Skin epidermis (tissue), 12 donors: ENCODE results near the gene RIPOR2.
"Not testable (repeated sequence)": the region's sequence is repeated elsewhere in the genome, so short reads cannot be mapped to it uniquely, and the experiment has no call there.

Experiments
- H3K27ac ChIP-seq, 21 experiments: fragments of 200-600 bp; sonication (generic) in 11 of 21; one replicate each; pipeline ENCODE4 v1.5.0; 2020; ENCODE audit warnings: mild to moderate bottlenecking in 3 of 21, inconsistent platforms in 2 of 21, moderate library complexity in 2 of 21
- H3K4me3 ChIP-seq, 7 experiments: fragments of 200-600 bp; sonication (generic) in 2 of 7; one replicate each; pipeline ENCODE4 v1.5.0; 2020; ENCODE audit warnings: inconsistent platforms in 2 of 7, mild to moderate bottlenecking in 2 of 7, moderate library complexity in 1 of 7

RIPOR2 gene

GRCh38 chr6:24960991-24961475 is 25.3 kb upstream of the RIPOR2 start:
- H3K27ac ChIP-seq = peak overlapping the region in 2 of 21 experiments; percentile 34 to 46
- no peak overlapping the region for H3K4me3 ChIP-seq

GRCh38 chr6:24959319-24959718 is 23.6 kb upstream of the RIPOR2 start:
- Histone ChIP-seq H3K27ac (no peak overlapping the region), H3K4me3 (no peak overlapping the region)

GRCh38 chr6:24957199-24957598 is 21.4 kb upstream of the RIPOR2 start:
- H3K27ac ChIP-seq = peak overlapping the region in 1 of 21 experiments; percentile 32

GRCh38 chr6:24953726-24954125 is 18.0 kb upstream of the RIPOR2 start:
- peak overlapping the region in 3 of 21 experiments; percentile 59 to 82 (median 78) for H3K27ac ChIP-seq
- H3K4me3 ChIP-seq = no peak overlapping the region

More at GRCh38 chr6:24957199-24957598, 21.4 kb upstream of the RIPOR2 start:
- no peak overlapping the region for H3K4me3 ChIP-seq

GRCh38 chr6:24951811-24952299 is 16.1 kb upstream of the RIPOR2 start:
- Histone ChIP-seq H3K4me3 (no peak overlapping the region), H3K27ac (peak overlapping the region in 7 of 21 experiments; percentile 39 to 82 (median 70))

GRCh38 chr6:24950218-24950941 is 14.6 kb upstream of the RIPOR2 start:
- Histone ChIP-seq H3K4me3 (no peak overlapping the region), H3K27ac (peak overlapping the region in 8 of 21 experiments; percentile 39 to 82 (median 69))

- Histone ChIP-seq H3K4me3 (no peak overlapping the region), H3K27ac (peak overlapping the region in 7 of 21 experiments; percentile 39 to 82 (median 73))
Measured at GRCh38 chr6:24949020-24949569, 13.3 kb upstream of the RIPOR2 start.

GRCh38 chr6:24948261-24948660 is 12.5 kb upstream of the RIPOR2 start:
- not testable (repeated sequence) for H3K4me3 ChIP-seq
- H3K27ac ChIP-seq = peak overlapping the region in 4 of 21 experiments; percentile 73 to 82 (median 78)

- Histone ChIP-seq H3K27ac (no peak overlapping the region), H3K4me3 (no peak overlapping the region)
Measured at GRCh38 chr6:24947636-24948035, 11.9 kb upstream of the RIPOR2 start.

GRCh38 chr6:24945054-24945453 is 9.3 kb upstream of the RIPOR2 start:
- no peak overlapping the region for H3K4me3 ChIP-seq
- no peak overlapping the region for H3K27ac ChIP-seq

GRCh38 chr6:24943774-24944173 is 8.0 kb upstream of the RIPOR2 start:
- Histone ChIP-seq H3K4me3 (no peak overlapping the region), H3K27ac (no peak overlapping the region)

GRCh38 chr6:24940311-24940917 is 4.7 kb upstream of the RIPOR2 start:
- no peak overlapping the region for H3K4me3 ChIP-seq
- peak overlapping the region in 4 of 21 experiments; percentile 6 to 59 (median 42) for H3K27ac ChIP-seq

GRCh38 chr6:24936641-24937317 is 1.0 kb upstream of the RIPOR2 start:
- H3K4me3 ChIP-seq = no peak overlapping the region
- H3K27ac ChIP-seq = peak overlapping the region in 8 of 21 experiments; percentile 2 to 84 (median 76)

GRCh38 chr6:24933868-24934401 is 1.8 kb downstream of the RIPOR2 start:
- Histone ChIP-seq H3K27ac (peak overlapping the region in 7 of 21 experiments; percentile 66 to 84 (median 79)), H3K4me3 (peak overlapping the region in 4 of 7 experiments; percentile 7 to 30 (median 22))

GRCh38 chr6:24933266-24933665 is 2.5 kb downstream of the RIPOR2 start:
- Histone ChIP-seq H3K4me3 (peak overlapping the region in 3 of 7 experiments; percentile 18 to 30 (median 27)), H3K27ac (peak overlapping the region in 6 of 21 experiments; percentile 44 to 84 (median 80))

GRCh38 chr6:24932832-24933231 is 2.9 kb downstream of the RIPOR2 start:
- peak overlapping the region in 2 of 7 experiments; percentile 5 to 30 for H3K4me3 ChIP-seq
- H3K27ac ChIP-seq = peak overlapping the region in 6 of 21 experiments; percentile 44 to 84 (median 80)

GRCh38 chr6:24931718-24932691 is 3.8 kb downstream of the RIPOR2 start:
- Histone ChIP-seq H3K27ac (peak overlapping the region in 6 of 21 experiments; percentile 12 to 84 (median 70)), H3K4me3 (peak overlapping the region in 2 of 7 experiments; percentile 5 to 30)

- H3K27ac ChIP-seq = peak overlapping the region in 6 of 21 experiments; percentile 0 to 84 (median 44)
- H3K4me3 ChIP-seq = no peak overlapping the region
Measured at GRCh38 chr6:24931296-24931695, 4.5 kb downstream of the RIPOR2 start.
